DOHH2 (cell line): ENCODE data around the gene CAMTA1.

Source experiments
- H3F3A ChIP-seq: fragments of 200-600 bp; sonication (generic), shearing (Covaris generic); 2 replicates; pipeline ENCODE4 v1.6.0; 2016; ENCODE audit warnings: antibody characterized with exemption, mild to moderate bottlenecking; ENCODE audit not compliant: control insufficient read depth, insufficient read depth
- H3K27ac ChIP-seq: fragments of 200-600 bp; sonication (generic); 2 replicates; pipeline ENCODE4 v1.5.1; 2014; ENCODE audit warnings: low read depth, mild to moderate bottlenecking, low read length, moderate library complexity
- H3K27me3 ChIP-seq: fragments of 200-600 bp; sonication (generic); 2 replicates; pipeline ENCODE4 v1.6.1; 2014; ENCODE audit warnings: mild to moderate bottlenecking, low read length, mixed read lengths; ENCODE audit not compliant: control insufficient read depth
- H3K36me3 ChIP-seq: fragments of 200-600 bp; sonication (generic); 2 replicates; pipeline ENCODE4 v1.6.1; 2014; ENCODE audit warnings: mild to moderate bottlenecking, low read length, moderate library complexity, mixed read lengths; ENCODE audit not compliant: control insufficient read depth
- H3K4me1 ChIP-seq: fragments of 200-600 bp; sonication (generic); 2 replicates; pipeline ENCODE4 v1.6.1; 2014; ENCODE audit warnings: mild to moderate bottlenecking, low read length, mixed read lengths; ENCODE audit not compliant: control insufficient read depth
- H3K4me2 ChIP-seq: fragments of 200-600 bp; sonication (generic); 2 replicates; pipeline ENCODE4 v1.6.0; 2014; ENCODE audit warnings: mild to moderate bottlenecking, low read length, moderate library complexity
- H3K4me3 ChIP-seq: fragments of 200-600 bp; sonication (generic); 2 replicates; pipeline ENCODE4 v1.5.1; 2014; ENCODE audit warnings: mild to moderate bottlenecking, low read length, mixed read lengths
- H3K79me2 ChIP-seq: fragments of 200-600 bp; sonication (generic); 2 replicates; pipeline ENCODE4 v1.6.1; 2014; ENCODE audit warnings: mild to moderate bottlenecking, low read length, mixed read lengths; ENCODE audit not compliant: control insufficient read depth
- H3K9me2 ChIP-seq: fragments of 200-600 bp; sonication (generic); replicated peaks from 2 replicates; pipeline ENCODE4 v1.6.1; 2014; ENCODE audit warnings: mild to moderate bottlenecking, low read length, mixed read lengths; ENCODE audit not compliant: control insufficient read depth
- H3K9me3 ChIP-seq: fragments of 200-600 bp; sonication (generic); 2 replicates; pipeline ENCODE4 v1.6.1; 2014; ENCODE audit warnings: antibody characterized with exemption, low read length, mixed read lengths; ENCODE audit not compliant: control insufficient read depth, insufficient read depth
- H4K20me1 ChIP-seq: fragments of 200-600 bp; sonication (generic); 2 replicates; pipeline ENCODE4 v1.6.0; 2014; ENCODE audit warnings: low read depth, mild to moderate bottlenecking, antibody characterized with exemption, low read length, moderate library complexity; ENCODE audit not compliant: control insufficient read depth, insufficient read depth
- CTCF ChIP-seq: fragments of 200-600 bp; sonication (generic); IDR thresholded peaks from one replicate; pipeline ENCODE4 v1.5.1; 2014; ENCODE audit warnings: antibody characterized with exemption, mild to moderate bottlenecking, low read depth, low read length; ENCODE audit not compliant: poor library complexity, severe bottlenecking
- EZH2phosphoT487 ChIP-seq: fragments of 200-600 bp; sonication (generic); IDR thresholded peaks from 2 replicates; pipeline ENCODE4 v1.6.1; 2017; ENCODE audit warnings: borderline replicate concordance, mild to moderate bottlenecking, antibody characterized with exemption, low read length, moderate library complexity, mixed read lengths

The CAMTA1 gene

GRCh38 chr1:7302873-7303272 lies 517.6 kb downstream of the CAMTA1 start:
- Histone ChIP-seq H4K20me1 (no peaks in the 10 kb centered on the region), H3K9me2 (no peaks in the 10 kb centered on the region), H3K27me3 (no peaks in the 10 kb centered on the region), H3K27ac (no peak overlapping the region), H3F3A (no peaks in the 10 kb centered on the region), H3K4me2 (no peak overlapping the region), H3K9me3 (no peaks in the 10 kb centered on the region), H3K4me3 (no peak overlapping the region), H3K4me1 (no peaks in the 10 kb centered on the region), H3K36me3 (no peaks in the 10 kb centered on the region), H3K79me2 (no peaks in the 10 kb centered on the region)
- no peak for TF ChIP-seq CTCF
- no peak for TF ChIP-seq EZH2phosphoT487

DNA sequence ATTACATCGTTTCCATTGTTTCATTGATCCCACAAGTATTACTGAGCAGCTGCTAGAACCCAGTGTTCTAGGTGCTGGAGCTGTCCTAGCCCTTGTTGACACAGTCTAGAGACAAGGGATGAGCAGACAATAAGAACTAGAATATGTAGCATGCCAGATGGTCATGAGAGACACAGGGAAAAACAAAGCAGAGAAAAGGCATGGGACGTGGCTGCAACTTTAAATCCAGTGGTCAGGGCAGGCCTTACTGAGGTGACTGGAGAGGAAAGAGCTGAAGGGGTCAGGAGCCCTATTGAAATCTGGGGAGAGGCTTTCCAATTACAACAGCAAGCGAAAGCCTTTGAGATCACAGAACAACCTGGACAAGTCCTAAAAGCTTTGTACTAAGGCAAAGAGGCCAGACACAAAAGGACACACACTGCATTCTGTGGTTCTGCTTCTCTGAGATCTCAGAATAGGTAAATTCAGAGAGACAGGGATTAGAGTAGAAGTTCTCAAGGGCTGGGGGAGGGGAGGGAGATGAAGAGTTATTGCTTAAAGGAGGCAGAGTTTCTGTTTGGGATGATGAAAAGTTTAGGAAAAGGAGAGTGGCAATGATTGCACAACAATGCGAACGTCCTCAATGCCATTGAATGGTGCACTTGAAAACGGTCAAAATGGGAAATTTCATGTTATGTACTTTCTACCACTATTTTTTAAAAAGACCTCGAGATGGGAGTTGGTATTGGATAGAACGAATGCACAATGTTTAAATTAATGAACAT lies 518.5 kb downstream of the CAMTA1 start:
- no peaks in the 10 kb centered on the region for H3K27me3 ChIP-seq
- no peaks in the 10 kb centered on the region for H4K20me1 ChIP-seq
- no peaks in the 10 kb centered on the region for H3K36me3 ChIP-seq
- H3K9me2 ChIP-seq = no peaks in the 10 kb centered on the region
- H3K27ac ChIP-seq = no peak overlapping the region
- no peaks in the 10 kb centered on the region for H3K9me3 ChIP-seq
- H3K4me2 ChIP-seq = no peak overlapping the region
- H3K79me2 ChIP-seq = no peaks in the 10 kb centered on the region
- no peaks in the 10 kb centered on the region for H3K4me1 ChIP-seq
- TF ChIP-seq CTCF = no peak
- no peak for TF ChIP-seq EZH2phosphoT487
- H3F3A ChIP-seq = no peaks in the 10 kb centered on the region
- no peak overlapping the region for H3K4me3 ChIP-seq

DNA sequence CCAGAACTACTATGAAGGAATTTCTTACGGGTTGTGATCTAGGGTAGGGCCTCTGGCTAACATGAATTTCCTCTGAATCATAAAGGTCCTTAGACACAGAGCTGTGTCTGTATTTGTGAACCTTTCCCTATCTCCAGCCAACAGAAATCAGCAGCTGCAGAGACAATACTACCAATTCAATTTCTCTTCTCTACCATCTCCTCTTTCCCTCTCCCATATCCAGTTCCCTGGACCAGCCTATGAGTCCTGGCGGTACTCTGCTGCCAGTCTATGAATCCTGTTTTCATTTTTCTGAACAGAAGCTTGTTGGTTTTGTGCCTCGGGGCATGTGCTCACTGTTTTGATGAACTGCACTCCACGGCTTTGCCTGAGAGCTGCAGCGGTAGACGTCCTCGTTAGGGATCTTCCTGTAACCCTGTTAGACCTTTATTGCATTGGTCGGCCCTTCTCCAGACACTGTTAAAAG lies 527.9 kb downstream of the CAMTA1 start:
- Histone ChIP-seq H3K9me2 (no peaks in the 10 kb centered on the region), H3K9me3 (no peaks in the 10 kb centered on the region), H3K27me3 (peaks cover 11% of the 10 kb centered on the region), H3F3A (no peaks in the 10 kb centered on the region), H3K79me2 (no peaks in the 10 kb centered on the region), H3K27ac (no peak overlapping the region), H3K4me2 (no peak overlapping the region), H3K4me1 (no peaks in the 10 kb centered on the region), H4K20me1 (no peaks in the 10 kb centered on the region), H3K4me3 (no peak overlapping the region), H3K36me3 (no peaks in the 10 kb centered on the region)
- no peak for TF ChIP-seq EZH2phosphoT487
- TF ChIP-seq CTCF = no peak
